ENCODE measurements around the gene SLC50A1.

SLC50A1 gene

GRCh38 chr1:155186067-155186793 lies 50.6 kb downstream of the SLC50A1 start:
- no peak overlapping the region for H3K4me3 ChIP-seq (ENCODE audit: low read depth, low read length)

GRCh38 chr1:155186794-155187455 lies 51.3 kb downstream of the SLC50A1 start:
- H3K4me3 ChIP-seq (ENCODE audit: low read depth, low read length), result no peak overlapping the region
- TF ChIP-seq CTCF (IDR thresholded peaks at IDR 0.05; ENCODE audit: borderline replicate concordance, insufficient read depth, low read depth, low read length), result no peak

More at GRCh38 chr1:155186067-155186793, 50.6 kb downstream of the SLC50A1 start:
- no peak for TF ChIP-seq CTCF (IDR thresholded peaks at IDR 0.05; ENCODE audit: borderline replicate concordance, insufficient read depth, low read depth, low read length)

GRCh38 chr1:155187456-155187891 lies 51.8 kb downstream of the SLC50A1 start:
- no peak overlapping the region for H3K4me3 ChIP-seq (ENCODE audit: low read depth, low read length)
- no peak for TF ChIP-seq CTCF (IDR thresholded peaks at IDR 0.05; ENCODE audit: borderline replicate concordance, insufficient read depth, low read depth, low read length)

- no peak for TF ChIP-seq CTCF (IDR thresholded peaks at IDR 0.05; ENCODE audit: borderline replicate concordance, insufficient read depth, low read depth, low read length)
- H3K4me3 ChIP-seq (ENCODE audit: low read depth, low read length), result no peak overlapping the region
Measured at GRCh38 chr1:155188268-155188667, 52.6 kb downstream of the SLC50A1 start.
